Stimulated activated CD4-positive, alpha-beta T cell treated with anti-CD3 and anti-CD28 coated beads, TNF-alpha, amount 100 ng/mL, for 1 hour (primary cell): ENCODE data around the gene CDC6.

Source experiments
- DNase-seq, 3 donors: peaks; one replicate each; pipeline ENCODE4 v3.0.0-alpha.2; 2020; ENCODE audit warnings: low read depth in 3 of 3, low spot score in 1 of 3

The CDC6 gene

GRCh38 chr17:40310882-40311391 is 23.3 kb downstream of the CDC6 start:
- DNase-seq = no peak

GRCh38 chr17:40311575-40311974 is 23.9 kb downstream of the CDC6 start:
- no peak for DNase-seq

- DNase-seq = no peak
Measured at GRCh38 chr17:40312131-40312731, 24.6 kb downstream of the CDC6 start.

DNA sequence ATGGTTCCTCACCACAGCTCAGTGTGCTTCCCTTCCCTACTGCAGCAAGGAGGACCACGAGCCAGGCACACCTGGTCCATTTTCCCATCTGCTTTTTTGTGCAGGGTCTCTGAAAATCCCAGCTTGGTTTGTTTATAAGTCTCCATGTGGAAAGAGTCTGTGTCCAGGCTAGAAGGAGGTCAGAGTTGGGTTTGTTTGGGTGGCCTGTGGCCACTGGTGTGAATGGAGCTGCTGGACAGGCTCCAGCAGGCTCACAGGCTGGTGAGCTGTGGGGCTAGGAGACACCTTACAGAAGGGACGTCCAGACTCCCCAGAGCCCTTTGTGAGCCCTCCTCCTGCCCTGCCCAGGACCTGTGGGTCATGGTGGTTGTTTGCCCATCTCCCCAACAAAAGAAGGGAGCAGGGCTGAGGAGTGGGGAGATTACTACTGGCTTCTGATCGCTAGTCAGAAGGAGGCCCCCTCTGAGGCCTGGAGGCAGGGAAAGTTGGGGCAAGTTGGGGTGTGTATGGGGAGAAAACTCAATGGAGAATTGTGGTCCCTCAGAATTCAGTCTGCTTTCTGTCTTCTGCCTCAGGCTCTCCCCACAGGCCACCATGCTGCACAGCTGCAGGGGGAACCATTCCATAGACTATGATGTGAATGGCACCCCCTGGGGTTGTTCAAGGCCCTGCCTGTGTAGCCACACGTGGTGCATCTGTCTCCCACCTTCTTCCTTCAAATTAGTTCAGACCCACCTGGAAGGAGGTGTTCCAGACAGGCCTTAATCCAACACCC is 25.4 kb downstream of the CDC6 start:
- no peak for DNase-seq

- DNase-seq = no peak
Measured at GRCh38 chr17:40313668-40314583, 26.2 kb downstream of the CDC6 start.

- DNase-seq = peak; percentile 71 to 86 (median 81)
Measured at GRCh38 chr17:40314584-40314956, 26.9 kb downstream of the CDC6 start.

GRCh38 chr17:40315206-40315605 is 27.5 kb downstream of the CDC6 start:
- no peak for DNase-seq

GRCh38 chr17:40315678-40316570 is 28.2 kb downstream of the CDC6 start:
- no peak for DNase-seq

DNA sequence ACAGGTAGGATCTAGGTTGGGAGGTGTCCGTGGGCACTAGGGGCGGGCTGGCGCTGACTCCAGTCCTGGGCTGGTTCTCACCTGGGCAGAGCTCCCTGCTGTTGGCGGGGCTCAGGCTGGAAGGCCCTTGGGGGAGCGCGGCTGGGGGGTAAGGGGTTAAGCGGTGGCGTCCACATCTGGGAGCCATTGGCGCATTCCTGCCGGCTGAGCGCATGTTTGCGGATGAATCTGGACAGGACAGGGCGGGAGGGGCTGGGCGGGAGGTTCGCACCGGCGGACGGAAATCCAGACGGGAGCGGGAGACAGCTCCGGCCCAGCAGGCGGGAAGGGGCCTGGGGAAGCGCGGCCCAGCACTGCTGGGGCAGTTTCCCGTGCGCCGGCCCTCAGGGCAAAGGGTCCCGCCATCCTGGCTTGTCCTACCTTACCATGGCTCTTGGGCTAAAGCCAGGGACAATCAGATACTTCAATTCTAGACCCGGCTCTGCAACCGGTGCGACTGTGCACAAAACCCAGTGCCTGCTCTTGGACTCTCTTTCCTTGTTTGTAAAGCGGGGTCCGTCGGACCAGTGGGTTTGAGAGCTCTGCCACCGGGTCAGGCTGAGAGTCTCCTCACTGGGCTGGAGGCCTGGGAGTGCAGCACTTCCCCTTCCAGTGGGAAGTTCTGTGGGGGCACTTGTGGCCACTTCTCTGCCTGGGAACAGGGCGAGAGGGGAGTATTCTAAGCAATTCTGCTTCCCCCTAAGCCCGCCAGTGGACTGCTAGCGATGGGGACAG is 29.1 kb downstream of the CDC6 start:
- no peak for DNase-seq

GRCh38 chr17:40317345-40317873 is 29.7 kb downstream of the CDC6 start:
- DNase-seq = no peak

GRCh38 chr17:40317880-40318829 is 30.5 kb downstream of the CDC6 start:
- peak; percentile 83 to 85 (median 84) for DNase-seq

DNA sequence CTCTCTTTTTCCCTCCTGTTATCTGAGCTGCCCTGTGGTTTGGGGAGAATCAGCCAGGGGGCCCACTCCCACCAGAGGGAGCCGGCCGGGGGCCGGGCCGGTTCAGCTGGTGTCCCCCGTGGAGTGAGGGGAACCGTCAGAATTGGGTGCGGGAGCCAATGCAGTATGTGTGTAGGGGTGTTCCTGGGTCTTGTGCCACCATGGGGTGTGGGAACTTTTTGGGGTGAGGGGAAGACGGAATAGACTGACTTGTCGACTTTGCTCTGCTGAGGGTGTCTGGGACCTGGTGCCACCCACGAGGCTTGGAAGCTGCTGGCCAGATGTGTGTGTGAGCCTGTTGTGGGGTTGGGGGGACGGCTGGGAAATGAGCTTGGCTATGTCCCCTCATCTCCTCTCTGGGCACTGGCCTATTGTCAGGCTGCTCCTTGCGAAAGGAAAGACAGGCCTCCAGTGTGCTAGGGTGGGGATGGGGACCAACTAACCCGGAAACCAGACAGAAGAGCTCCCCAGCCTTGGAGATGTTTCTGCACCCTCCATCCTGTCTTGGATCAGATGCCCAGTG is 31.2 kb downstream of the CDC6 start:
- DNase-seq = no peak

- peak; percentile 57 to 79 (median 68) for DNase-seq
Measured at GRCh38 chr17:40319651-40320540, 32.2 kb downstream of the CDC6 start.

DNA sequence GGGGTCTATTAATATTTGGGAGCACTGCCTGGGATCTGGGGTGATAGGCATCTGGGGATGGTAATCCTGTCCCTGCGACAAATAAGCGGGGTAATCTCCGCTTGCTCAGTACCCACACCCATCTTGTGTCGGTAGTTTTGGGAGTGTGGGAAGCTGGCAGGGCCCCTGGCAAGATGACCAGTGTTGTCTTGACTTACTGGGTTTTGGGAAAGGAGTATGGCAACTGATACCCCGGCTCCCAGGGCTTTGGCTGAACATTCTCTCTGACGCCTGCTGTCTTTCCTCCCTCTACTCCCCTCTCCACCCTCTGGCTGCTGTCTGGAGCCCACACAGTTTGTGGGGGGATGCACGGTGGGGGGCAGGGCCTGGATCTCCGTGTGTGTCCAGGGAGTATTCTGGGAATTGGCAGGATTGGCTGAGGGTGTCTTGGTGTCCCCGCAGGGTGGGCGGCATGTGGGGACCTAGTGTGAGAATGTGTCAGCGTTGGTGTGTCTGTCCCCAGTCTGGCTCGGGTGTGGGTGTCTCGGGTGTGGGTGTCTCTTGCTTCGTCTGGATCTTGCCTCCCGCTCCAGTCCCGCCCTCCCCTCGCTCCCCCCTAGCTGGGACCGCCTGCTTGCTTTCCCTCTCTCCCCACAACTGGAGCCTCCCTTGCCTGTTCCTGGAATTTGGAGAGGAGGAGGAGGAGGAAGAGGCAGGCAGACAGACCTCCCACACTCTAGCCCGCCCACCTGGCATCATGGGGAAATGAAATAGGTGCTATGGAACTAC is 33.3 kb downstream of the CDC6 start:
- DNase-seq = no peak

GRCh38 chr17:40321524-40321929 is 33.8 kb downstream of the CDC6 start:
- DNase-seq = no peak

DNA sequence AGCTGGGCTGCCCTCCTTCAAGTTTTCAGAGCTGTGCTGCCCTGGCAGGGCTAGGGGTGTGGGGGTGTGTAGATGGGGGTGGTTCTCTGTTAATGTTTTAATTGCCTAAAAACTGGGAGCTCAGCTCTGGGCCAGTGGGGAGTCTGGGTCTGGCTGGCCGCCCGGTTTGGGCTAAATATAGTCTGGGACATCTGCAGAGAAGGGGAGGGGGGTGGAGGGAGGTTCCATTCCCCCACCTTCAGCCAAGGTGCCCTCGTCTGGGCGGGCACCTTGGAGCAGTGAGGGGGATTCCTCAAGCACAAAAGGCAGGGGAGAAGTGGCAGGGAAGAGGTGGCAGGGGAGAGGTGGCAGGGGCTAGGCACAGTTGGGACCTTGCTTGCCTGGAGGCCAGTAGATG is 34.3 kb downstream of the CDC6 start:
- DNase-seq = no peak
